Activated T-helper 9 cell treated with anti-CD3 and anti-CD28 coated beads, Interleukin-2, amount 50 U/mL, for 16 hours (primary cell): ENCODE data around the gene TMEM121B.

Experiments
- DNase-seq: peaks from one replicate; pipeline ENCODE4 v3.0.0-alpha.2; 2020; ENCODE audit warnings: low read depth

TMEM121B gene

DNA sequence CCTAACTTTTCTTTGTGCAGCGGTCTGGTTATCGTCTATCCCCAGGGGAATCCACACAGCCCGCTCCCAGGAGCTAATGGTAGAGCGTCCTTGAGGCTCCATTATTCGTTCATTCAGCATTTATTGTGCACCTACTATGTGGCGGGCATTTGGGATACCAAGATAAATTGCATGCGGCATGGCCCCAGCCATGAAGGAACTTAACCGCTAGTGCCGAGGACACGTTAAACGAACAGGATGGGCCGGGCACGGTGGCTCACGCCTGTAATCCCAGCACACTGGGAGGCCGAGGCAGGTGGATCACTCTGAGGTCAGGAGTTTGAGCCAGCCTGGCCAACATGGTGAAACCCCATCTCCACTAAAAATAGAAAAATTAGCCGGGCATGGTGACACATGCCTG lies 11.2 kb downstream of the TMEM121B start:
- DNase-seq: no peak

DNA sequence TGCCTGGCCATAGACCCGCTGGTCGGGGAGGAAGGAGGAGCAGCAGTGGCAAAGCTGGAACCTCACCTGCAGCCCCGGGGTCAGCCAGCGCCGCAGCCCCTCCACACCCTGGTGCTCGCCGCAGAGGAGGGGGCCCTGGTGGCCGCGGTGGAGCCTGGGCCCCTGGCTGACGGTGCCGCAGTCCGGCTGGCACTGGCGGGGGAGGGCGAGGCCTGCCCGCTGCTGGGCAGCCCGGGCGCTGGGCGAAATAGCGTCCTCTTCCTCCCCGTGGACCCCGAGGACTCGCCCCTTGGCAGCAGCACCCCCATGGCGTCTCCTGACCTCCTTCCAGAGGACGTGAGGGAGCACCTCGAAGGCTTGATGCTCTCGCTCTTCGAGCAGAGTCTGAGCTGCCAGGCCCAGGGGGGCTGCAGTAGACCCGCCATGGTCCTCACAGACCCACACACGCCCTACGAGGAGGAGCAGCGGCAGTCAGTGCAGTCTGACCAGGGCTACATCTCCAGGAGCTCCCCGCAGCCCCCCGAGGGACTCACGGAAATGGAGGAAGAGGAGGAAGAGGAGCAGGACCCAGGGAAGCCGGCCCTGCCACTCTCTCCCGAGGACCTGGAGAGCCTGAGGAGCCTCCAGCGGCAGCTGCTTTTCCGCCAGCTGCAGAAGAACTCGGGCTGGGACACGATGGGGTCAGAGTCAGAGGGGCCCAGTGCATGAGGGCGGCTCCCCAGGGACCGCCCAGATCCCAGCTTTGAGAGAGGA lies 11.9 kb downstream of the TMEM121B start:
- DNase-seq: no peak

DNA sequence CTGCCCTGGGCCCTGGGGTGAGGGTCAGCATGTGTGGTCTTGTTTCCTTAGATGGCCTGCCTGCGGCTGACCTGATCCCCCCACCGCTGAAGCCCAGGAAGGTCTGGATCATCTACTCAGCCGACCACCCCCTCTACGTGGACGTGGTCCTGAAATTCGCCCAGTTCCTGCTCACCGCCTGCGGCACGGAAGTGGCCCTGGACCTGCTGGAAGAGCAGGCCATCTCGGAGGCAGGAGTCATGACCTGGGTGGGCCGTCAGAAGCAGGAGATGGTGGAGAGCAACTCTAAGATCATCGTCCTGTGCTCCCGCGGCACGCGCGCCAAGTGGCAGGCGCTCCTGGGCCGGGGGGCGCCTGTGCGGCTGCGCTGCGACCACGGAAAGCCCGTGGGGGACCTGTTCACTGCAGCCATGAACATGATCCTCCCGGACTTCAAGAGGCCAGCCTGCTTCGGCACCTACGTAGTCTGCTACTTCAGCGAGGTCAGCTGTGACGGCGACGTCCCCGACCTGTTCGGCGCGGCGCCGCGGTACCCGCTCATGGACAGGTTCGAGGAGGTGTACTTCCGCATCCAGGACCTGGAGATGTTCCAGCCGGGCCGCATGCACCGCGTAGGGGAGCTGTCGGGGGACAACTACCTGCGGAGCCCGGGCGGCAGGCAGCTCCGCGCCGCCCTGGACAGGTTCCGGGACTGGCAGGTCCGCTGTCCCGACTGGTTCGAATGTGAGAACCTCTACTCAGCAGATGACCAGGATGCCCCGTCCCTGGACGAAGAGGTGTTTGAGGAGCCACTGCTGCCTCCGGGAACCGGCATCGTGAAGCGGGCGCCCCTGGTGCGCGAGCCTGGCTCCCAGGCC lies 12.7 kb downstream of the TMEM121B start:
- DNase-seq: no peak

DNA sequence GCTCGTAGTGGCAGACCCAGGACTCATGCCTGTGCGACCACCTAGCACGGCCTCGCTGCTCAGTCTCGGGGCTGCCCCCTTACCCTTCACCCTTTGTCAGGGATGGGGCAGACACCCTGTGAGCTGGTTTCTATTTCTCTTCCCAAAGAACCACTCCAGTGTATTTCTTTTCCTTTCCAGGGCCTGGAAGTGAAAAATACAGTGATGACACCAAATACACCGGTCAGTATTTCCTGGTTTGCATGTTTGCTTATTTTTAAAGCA lies 13.7 kb downstream of the TMEM121B start:
- DNase-seq: no peak

DNA sequence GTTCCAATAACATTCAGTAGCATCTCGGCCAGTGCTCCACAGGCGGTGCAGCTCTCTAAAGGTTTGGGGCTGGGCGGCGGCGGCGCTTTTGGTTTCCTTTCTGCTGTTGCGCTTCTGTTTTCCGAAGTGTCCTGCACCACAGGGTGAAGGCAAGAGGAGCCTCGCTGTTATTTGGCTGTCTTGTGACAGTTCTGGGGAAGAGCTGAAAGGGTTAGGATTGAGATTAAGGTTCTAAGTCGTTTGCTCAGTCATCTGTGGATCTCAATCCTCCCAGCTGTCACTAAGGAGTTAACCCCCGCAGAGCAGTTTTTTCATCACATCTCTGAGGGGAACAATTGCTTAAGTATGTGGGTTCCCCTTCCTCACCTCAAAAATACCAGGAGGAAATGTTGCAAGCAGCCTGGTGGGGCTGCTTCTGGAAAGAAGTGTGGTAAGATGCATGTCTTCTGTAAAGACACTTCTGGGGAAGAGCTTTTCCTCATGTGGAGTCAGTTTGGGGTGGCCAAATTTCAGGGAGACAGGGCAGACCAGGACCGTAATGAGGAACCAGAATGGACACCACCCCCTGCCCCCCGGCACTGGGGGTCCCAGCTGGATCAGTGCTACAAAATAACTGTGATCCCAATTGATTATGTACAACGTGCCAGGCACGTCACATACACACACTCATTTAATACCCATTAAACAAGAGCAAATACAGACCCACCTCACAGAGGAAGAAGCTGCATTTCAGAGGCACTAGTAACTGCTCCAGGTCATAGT lies 14.2 kb downstream of the TMEM121B start:
- DNase-seq: no peak

DNA sequence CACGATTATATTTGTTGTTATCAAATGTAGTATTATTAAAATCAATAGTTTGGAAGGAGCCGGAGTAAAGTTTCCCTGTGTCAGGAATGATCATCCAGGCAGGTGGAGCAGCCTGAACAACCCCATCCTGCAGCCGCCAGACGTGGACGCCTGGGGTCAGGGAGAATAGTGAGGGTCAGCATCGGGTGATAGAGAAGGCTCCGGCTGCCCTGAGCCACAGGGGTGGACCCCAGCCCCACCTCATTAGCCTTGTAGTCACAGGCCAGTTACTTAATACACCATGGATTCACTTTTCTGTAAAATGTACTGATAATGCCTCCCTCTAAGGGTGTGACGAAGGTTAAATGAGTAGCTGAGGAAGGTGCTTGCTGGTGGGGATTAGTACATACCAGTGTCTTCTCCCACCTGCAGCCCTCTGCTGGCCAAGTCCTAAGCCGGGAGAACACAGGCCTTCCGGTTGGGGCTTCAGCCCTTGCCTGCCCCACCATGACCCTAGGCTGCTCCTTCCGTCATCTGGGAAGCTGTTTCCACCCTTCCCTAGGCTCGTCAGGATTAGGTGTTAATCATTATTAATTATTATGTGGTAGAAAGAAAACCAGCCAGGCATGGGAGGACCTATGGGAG lies 14.9 kb downstream of the TMEM121B start:
- no peak for DNase-seq

DNA sequence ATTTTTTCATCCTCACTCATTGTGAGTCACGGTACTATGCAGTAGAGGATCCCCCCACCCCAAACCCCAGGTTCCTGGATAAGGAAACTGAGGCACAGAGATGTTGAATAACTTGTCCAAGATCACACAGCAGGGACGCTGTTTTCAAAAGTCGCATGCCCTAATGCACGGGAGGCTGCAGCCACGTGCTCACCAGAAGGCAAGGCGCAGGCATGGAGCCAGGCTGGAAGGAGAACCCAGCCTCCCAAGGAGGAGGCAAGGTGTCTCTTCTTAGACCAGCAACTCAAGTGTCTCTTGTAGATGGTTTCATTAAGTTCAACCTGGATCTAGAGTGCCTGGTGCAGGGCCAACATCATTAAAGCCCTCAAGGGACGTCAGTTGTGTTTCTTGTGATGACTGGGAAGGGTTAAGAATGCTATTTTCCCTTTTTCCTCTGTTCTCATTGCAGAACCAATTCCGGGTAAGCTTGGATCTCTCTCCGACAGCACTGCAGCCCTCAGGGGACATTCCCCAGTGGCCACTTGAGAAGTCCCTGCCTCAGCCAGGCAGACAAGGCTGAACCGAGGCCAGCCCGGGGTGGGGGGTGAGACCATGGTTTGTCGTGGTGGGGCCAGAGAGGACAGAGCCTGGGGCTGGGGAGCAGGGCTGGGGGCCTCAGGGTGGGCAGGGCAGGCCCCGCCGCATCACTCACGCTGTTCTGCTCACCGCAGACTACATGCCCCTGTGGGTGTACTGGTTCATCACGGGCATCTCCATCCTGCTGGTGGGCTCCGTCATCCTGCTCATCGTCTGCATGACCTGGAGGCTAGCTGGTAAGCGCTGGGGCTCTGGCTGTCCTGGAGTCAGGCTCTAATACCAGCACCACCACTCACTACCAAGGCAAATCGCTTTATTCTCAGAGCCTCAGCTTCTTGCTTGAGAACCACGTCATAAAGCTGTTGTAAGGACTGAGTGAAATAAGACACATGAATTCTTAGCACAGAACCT lies 15.7 kb downstream of the TMEM121B start:
- no peak for DNase-seq

DNA sequence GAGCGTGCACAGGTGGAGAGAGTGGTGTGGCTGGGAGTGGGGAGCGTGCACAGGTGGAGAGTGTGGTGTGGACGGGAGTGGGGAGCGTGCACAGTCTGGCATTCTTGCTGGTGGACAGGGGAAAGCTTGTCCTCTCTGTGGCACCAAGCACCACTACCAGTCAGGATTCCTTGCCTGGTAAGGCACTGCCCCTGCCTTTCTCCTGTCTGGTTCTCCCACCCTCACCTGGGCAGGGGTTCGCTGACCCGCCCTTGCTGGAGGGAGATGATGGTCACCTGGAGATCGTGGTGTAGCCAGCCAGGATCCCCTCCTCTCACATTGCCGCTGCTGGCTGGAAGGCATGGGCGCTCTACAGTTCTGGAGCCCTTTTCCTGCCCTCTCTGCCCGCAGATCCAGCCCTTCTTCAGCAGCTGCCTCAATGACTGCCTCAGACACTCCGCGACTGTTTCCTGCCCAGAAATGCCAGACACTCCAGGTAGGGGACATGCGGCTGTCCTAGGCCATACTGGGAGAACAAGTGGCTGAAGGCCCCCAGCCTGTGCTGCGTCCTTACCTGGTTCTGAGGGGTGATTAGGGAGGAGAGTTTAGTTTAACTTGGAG lies 16.7 kb downstream of the TMEM121B start:
- no peak for DNase-seq

DNA sequence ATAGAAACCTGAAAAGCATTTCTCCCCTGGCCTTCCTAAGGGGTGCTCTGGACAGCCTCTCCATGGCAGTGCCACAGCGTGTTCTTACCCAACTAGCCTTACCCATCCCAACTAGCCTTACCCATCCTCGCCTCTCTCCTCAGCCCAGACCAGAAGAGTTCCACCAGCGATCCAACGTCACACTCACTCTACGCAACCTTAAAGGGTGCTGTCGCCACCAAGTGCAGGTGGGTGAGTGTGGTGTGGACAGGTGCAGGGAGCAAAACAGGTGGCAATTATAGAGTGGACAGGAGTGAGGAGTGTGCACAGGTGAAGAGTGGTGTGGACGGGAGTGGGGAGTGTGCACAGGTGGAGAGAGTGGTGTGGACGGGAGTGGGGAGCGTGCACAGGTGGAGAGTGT lies 17.8 kb downstream of the TMEM121B start:
- no peak for DNase-seq

DNA sequence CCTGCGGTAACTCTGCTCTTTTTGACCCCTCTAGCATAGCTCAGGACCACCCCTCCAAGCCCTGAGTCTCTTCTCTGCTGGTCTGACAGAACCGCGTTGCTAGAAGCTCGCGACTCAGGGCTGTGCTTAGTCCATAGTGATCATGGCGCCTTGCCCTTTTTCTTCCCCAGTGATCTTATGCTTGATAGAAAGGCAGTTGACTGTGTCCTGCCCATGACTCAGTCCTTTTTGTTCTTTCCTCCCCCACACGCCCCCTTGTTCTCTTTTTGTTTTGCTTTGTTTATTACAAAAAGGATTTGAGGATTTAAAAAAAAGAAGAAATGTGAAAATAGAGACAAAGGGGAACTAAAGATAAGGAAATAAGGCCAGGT lies 18.9 kb downstream of the TMEM121B start:
- DNase-seq: no peak

DNA sequence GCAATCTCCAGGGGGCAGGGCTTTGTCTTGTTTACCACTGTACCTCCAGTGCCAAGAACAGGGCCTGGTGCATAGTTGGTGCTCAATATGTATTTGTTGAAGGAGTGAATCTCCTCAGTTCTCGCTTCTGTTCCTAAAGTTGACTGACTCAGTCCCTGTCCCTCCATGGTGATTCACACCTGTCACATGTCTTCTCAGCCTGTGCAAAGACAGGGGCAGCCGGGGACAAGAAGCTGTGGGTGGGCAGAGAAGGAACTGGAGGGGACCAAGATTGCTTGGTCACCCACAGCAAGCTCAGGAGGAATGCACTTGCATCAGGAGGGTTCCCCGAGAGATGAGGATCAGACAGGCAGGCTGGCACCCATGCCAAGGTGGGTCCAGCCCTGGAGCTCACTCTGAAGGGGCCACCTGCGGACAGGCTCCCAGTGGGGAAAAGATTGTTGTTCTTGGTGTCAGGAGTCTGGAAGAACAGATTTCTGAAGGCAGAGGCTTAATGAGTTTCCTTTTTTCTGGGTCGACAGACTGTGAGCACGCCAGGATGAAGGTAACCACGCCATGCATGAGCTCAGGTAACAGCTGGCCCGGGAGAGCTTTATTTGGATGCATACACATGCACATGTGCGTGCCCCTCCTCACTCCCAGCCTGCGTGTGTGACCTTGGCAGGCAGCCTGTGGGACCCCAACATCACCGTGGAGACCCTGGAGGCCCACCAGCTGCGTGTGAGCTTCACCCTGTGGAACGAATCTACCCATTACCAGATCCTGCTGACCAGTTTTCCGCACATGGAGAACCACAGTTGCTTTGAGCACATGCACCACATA lies 19.5 kb downstream of the TMEM121B start:
- DNase-seq: no peak

DNA sequence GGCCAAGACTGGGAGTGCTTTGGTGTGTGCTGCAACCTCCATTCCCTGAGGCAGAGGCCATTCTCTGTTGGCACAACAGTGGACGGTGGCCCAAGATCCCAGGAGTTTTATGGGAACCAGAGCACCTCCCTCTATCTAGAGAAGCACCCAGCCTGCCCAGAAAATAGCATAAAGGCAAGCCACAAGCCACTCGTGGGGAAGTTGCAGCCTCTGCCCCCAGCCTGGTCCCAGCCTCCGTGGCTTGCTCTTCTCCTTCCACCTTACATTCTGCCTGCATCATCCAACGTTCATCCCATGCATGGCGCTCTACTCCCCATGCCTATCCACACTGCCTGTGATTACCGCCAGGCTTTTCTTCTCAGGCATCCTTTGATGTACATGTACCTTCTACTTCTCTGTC lies 20.5 kb downstream of the TMEM121B start:
- DNase-seq: no peak

DNA sequence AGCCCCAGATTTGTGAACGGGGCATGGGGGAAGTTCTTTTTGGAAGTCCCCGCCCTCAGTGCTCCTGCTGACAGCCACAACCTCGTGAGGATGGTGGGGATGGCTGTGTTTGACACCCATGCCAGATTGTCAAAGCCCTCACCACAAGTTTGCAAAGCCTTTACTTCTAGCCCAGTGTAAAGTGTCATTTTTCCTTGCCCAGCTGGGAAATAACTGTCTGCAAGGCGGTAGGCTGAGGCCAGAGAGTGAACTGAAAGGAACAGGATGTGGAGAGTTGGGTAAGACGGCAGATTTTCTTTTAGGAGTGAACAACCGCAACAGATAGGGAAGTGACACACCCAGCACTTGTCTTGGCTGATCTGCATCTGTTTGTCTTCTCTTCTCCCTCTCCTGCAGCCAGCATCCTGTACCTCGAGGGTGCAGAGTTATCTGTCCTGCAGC lies 22.8 kb downstream of the TMEM121B start:
- DNase-seq: no peak

DNA sequence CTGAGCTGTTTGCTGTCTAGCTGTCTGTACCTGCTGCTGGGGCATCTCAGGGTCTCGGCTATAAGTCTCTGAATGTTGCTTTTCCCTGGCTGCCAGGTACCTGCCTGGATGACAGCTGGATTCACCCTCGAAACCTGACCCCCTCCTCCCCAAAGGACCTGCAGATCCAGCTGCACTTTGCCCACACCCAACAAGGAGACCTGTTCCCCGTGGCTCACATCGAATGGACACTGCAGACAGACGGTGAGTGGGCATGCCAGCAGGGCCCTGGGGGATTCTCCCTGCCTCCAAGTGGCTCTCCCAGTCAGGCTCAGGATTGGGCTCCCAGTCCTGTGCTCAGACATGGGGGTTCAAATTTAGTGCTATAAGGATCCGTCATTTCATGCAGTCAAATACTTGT lies 23.5 kb downstream of the TMEM121B start:
- DNase-seq: no peak

DNA sequence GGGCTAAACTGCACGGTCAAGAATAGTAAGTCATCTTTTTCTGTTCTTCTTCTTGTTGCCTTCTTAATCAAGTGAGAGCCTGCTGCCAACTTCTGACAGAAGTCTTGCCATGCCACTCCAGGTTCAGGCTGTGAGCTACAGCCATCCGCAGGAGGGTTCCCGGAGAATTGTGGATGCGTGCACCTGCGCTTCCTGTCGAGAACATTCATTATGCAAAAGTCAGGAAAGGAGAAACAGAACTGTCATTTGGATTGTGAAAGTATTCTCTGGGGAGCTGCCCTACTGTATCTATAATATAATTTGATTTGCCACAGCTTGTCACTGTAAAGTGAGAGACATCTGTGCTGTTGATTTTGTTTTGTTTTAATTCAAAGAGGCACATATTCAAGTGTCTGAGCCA lies 24.1 kb downstream of the TMEM121B start:
- no peak for DNase-seq

DNA sequence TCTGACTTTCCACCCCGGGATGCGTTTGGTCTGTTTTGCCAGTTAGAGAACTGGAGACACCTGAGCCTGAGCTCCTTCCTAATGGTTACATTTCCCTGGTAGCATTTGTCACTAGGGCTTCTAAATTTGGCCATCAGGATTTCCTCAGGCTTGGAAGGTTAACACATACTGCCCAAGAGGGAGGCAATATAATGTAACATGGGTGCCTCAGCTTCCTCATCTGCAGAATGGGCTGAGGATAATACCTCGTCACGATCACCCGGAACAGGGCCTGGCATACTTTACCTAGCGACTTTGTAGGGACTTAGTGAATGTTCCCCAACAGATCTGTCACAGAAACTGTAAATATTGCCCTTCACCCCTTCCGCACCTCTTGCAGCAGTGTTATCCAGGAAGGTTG lies 25.1 kb downstream of the TMEM121B start:
- DNase-seq: no peak

DNA sequence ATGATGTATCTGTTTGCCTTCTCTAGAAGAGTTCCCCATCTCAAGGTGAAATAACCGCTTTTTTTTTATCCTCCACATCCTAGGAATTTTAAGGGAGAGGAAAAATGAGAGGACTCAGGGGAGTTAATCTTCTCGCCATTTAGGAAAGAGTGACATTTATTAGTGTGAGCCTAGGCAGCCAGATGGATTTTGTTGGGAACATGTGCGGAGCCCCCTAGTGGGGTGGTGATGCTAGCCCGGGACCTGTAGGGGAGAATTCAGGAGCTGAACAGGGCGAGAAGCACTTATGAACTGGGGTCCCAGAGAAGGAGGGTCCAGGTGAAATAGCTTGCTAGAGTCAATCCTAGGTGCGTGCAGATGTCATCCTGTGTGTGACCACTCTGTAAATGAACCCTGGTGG lies 25.6 kb downstream of the TMEM121B start:
- DNase-seq: no peak

DNA sequence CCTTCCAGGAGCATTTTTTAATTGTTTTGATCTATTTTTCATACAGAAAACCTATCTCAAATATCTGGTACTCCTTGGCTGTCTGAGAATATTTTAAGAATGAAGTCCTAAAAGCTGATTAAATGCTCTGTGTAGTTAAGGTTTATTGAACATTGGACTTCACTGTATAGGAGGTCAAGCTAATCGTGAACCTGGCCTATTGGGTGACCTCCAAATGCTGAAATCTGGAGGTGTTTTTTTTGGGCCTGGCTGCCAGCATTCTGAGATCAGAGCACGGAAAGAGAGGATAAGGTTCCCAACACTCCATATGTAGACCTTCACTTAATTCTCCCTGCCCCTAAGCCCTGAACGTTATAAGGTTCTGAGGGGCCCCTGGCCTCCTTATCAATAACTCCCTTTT lies 28.1 kb downstream of the TMEM121B start:
- no peak for DNase-seq

DNA sequence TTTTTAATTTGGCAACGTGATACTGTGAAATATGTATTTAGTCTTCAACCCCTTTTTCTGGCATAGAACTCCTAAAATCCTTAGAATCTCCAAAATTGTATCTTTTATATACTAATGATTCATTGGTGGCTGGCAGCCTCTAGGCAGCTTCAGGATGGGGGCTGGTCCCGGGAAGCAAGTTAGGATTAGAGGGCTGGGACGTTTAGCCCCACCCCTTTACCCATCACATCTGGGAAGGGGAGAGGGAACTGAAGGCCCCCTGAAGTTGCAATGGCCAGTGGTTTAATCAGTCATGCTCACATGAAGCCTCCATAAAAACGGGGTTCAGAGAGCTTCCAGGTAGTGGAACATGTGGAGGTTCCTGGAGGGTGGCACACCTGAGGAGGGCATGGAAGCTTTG lies 29.3 kb downstream of the TMEM121B start:
- no peak for DNase-seq

DNA sequence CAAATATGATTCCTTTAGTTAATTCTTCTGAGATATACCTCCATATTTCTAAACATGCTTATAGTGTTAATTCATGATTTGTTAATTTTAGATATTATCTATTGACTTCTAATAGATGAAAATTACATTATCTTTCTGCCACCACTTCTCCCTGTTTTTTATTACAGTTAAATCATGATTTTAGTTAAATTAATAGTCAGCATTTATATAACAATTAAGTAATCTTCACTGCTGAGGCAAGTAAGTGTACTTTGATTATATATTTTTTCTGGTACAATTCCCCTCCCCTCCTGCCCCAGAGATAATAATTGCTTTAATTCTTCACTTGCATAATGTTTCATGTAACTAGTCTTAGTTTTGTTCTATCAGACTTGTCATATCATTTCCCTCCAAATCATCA lies 30.6 kb downstream of the TMEM121B start:
- DNase-seq: no peak
